IPS-20b (cell line): Measurements from ENCODE around the gene ZNF2.
A peak's percentile ranks its signal among the peaks of the same experiment; 100 is the strongest.

Source experiments
- H3K27ac ChIP-seq: one replicate; pipeline ENCODE4 v1.5.1; 2013; ENCODE audit warnings: low read length
- H3K27me3 ChIP-seq: 2 replicates; pipeline ENCODE4 v1.6.1; 2013; ENCODE audit warnings: mild to moderate bottlenecking, low read length, inconsistent platforms; ENCODE audit not compliant: insufficient read depth
- H3K36me3 ChIP-seq: 2 replicates; pipeline ENCODE4 v1.6.1; 2013; ENCODE audit warnings: low read depth, mild to moderate bottlenecking, inconsistent platforms, low read length, moderate library complexity; ENCODE audit not compliant: insufficient read depth
- H3K4me1 ChIP-seq: 2 replicates; pipeline ENCODE4 v1.6.1; 2013; ENCODE audit warnings: mild to moderate bottlenecking, control low read depth, inconsistent platforms, low read length, moderate library complexity; ENCODE audit not compliant: insufficient read depth
- H3K4me3 ChIP-seq: 2 replicates; pipeline ENCODE4 v1.5.1; 2013; ENCODE audit warnings: mild to moderate bottlenecking, low read length, inconsistent platforms
- H3K9ac ChIP-seq: 2 replicates; pipeline ENCODE4 v1.6.1; 2013; ENCODE audit warnings: low read depth, mild to moderate bottlenecking, inconsistent platforms, low read length, moderate library complexity
- H3K9me3 ChIP-seq: 2 replicates; pipeline ENCODE4 v1.6.1; 2013; ENCODE audit warnings: mild to moderate bottlenecking, low read depth, low read length, inconsistent platforms; ENCODE audit not compliant: insufficient read depth

The ZNF2 gene

DNA sequence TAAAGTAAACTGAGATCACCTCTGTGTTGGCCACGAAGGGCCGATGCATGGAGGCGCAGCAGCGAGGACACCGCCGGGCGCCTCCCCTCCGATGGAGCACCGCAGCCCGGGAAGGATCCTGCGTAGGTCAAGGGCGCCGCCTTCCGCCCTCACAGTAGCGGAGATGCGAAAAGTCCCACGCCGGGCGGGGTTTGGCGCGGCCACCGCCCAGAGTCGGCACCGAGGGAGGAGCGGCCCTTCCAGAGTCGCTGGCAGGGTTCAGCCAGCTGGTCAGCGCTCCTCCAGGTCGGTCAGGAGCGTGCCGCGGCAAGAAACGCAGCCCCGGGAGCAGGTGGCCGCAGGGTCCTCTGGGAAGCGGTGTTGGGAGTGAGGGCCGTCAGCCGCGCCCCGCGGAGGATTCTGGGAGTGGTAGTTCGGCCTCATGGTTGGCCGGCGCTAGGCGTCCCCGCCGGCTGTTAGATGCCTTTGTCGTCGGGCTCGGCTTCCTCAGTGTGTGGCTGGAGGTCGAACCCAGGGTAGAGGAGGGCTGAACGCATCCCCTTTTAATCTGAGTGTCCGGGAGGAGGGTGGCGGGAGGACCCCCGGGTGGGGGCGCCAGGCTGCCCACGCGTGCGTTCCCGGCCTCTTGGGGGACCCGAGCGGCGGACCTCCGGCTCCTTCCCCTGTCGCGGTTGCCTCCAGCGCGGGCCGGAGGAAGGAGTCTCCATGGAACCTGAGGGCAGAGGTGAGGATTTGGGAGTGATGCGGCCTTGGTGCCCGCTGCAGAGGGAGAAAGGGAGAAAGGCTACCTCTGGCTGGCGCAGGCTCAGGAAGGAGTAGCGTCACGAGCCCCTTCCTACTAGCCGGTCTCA lies 41.7 kb downstream of the ZNF2 start, which contains the start of gene ZNF892:
Gene ZNF892 (plus strand): TSS at position 411 of the 851 bp plus-strand sequence. CDS start 295 bp downstream, at position 706.
- Histone ChIP-seq H3K9me3 (peaks cover 34% of the 10 kb centered on the region), H3K27me3 (peaks cover 15% of the 10 kb centered on the region), H3K9ac (peak within 1 kb of the TSS; percentile 89; the same call in 1 of the 2 replicates), H3K4me3 (peak within 1 kb of the TSS; percentile 82), H3K4me1 (peaks cover 10% of the 10 kb centered on the region; the same call in 1 of the 2 replicates), H3K36me3 (peaks cover 34% of the 10 kb centered on the region), H3K27ac (no peak within 1 kb of the TSS)

DNA sequence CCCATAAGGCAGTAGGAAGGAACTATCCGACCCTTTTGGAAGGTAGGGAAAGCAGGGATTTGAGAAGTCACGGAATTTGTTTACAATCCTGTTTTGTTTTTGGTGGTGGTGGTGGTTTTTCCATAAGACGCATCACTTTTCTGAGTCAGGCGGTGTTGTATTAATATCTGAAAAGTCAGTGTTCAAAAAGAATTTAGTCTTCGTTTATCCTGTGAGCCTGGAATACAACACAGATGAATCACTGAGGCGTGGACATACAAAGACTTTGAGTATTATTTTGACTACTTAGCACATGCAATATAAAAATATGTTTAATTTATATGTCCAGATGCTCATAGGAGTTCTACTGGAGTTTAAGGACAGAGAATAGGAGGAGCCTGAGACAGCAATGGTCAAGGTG lies 42.5 kb downstream of the ZNF2 start:
- Histone ChIP-seq H3K9ac (peak overlapping the region; percentile 89; the same call in 1 of the 2 replicates), H3K27me3 (peaks cover 15% of the 10 kb centered on the region), H3K9me3 (peaks cover 42% of the 10 kb centered on the region), H3K4me3 (peak overlapping the region; percentile 82), H3K27ac (no peak overlapping the region), H3K36me3 (peaks cover 42% of the 10 kb centered on the region), H3K4me1 (peaks cover 10% of the 10 kb centered on the region; the same call in 1 of the 2 replicates)

DNA sequence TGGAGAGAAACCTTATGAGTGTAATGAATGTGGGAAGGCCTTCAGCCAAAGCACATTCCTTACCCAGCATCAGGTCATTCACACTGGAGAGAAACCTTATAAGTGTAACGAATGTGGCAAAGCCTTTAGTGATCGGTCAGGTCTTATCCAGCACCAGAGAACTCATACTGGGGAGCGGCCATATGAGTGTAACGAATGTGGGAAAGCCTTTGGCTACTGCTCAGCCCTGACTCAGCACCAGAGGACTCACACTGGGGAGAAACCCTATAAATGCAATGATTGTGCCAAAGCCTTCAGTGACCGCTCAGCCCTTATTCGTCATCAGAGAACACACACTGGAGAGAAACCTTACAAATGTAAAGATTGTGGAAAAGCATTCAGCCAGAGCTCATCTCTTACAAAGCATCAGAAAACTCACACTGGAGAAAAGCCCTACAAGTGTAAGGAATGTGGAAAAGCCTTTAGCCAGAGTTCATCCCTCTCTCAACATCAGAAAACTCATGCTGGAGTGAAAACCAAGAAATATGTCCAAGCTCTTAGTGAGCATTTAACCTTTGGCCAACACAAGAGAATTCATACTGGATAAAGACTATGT lies 49.5 kb downstream of the ZNF2 start:
- no peak overlapping the region for H3K27ac ChIP-seq
- peaks cover 94% of the 10 kb centered on the region for H3K36me3 ChIP-seq
- H3K27me3 ChIP-seq = no peaks in the 10 kb centered on the region
- H3K4me3 ChIP-seq = peak overlapping the region; percentile 18; the same call in 1 of the 2 replicates
- H3K4me1 ChIP-seq = no peaks in the 10 kb centered on the region
- peaks cover 98% of the 10 kb centered on the region for H3K9me3 ChIP-seq
- H3K9ac ChIP-seq = no peak overlapping the region

DNA sequence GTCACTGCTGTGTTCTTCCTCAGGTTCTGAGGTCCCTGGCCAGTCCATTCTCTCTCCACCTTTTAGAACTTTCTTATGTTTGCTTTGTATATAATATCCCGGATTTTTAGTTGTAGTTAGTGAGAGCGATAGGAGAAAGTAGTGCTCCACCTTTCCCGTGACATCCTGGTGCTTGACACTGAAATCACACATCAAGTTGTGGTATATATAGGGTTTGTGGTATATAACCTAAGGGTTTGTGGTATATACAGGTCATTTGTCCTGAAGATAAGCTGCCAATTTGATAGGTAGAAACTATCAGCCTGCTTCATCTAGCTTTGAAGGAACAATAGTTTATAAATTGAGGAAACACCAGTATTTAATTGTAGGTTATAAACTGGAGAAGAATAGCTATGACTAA lies 54.8 kb downstream of the ZNF2 start:
- no peak overlapping the region for H3K4me3 ChIP-seq
- peaks cover 83% of the 10 kb centered on the region for H3K9me3 ChIP-seq
- H3K4me1 ChIP-seq = no peaks in the 10 kb centered on the region
- peaks cover 47% of the 10 kb centered on the region for H3K36me3 ChIP-seq
- H3K9ac ChIP-seq = no peak overlapping the region
- no peaks in the 10 kb centered on the region for H3K27me3 ChIP-seq
- H3K27ac ChIP-seq = no peak overlapping the region

DNA sequence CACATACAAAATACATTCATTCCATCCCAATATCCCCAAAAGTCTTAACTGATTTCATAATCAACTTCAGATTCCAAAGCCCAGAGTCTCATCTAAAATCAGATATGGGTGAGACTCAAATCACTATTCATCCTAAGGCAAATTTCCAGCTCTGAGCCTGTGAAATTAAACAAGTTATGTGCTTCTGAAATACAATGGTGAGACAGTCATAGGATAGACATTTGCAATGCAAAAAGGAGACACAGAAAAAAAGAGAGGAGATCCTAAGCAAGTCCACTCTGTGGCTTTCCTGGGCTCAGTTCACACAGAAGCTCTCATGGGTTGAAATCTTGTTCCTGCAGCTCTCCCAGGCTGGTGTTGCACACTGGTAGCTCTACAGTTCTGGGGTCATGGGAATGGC lies 60.0 kb downstream of the ZNF2 start:
- Histone ChIP-seq H3K27ac (no peak overlapping the region), H3K9ac (no peak overlapping the region), H3K9me3 (peaks cover 32% of the 10 kb centered on the region), H3K4me3 (no peak overlapping the region), H3K4me1 (no peaks in the 10 kb centered on the region), H3K36me3 (peaks cover 6% of the 10 kb centered on the region), H3K27me3 (no peaks in the 10 kb centered on the region)

DNA sequence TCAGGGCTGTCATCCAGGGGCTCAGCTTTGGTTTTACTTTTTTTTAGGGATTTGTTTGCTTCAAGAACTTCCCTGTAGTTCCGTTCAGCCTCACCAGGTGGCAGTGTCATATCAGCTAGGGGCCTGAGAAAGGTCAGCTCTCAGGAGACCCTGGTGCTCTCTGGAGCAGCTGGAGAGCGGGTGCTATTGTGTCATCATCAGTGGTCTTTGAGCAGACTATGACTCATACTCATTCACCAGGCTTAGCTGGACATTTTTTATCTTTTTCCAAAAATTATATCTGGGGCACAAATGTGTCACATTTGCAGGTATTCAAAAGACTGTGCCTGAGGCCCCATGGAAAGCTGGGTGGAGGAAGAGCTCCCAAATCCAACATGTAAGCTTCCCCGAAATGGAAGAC lies 66.1 kb downstream of the ZNF2 start:
- H3K36me3 ChIP-seq = no peaks in the 10 kb centered on the region
- H3K4me3 ChIP-seq = no peak overlapping the region
- H3K27ac ChIP-seq = no peak overlapping the region
- H3K9me3 ChIP-seq = peaks cover 12% of the 10 kb centered on the region; the same call in 1 of the 2 replicates
- no peaks in the 10 kb centered on the region for H3K27me3 ChIP-seq
- no peak overlapping the region for H3K9ac ChIP-seq
- H3K4me1 ChIP-seq = no peaks in the 10 kb centered on the region

DNA sequence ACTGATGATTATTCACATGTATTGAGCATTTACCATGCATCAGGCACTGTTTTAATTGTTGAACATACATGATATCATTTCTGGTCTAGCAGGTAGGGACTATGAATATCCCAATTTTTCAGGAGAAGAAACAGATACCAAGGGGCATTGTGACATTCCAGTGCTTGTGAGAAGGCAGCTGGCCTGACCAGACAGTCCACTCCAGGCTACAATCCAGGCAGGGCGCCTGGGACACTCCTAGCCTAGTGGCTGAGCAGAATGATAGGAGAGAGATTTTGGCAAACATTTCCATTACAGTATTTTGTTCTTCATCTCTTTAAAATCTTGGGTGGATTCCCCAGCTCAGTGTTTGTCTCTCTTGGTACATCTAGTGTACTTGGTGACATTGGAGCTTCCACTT lies 66.6 kb downstream of the ZNF2 start:
- no peak overlapping the region for H3K4me3 ChIP-seq
- no peaks in the 10 kb centered on the region for H3K36me3 ChIP-seq
- H3K27me3 ChIP-seq = no peaks in the 10 kb centered on the region
- H3K9ac ChIP-seq = no peak overlapping the region
- peaks cover 12% of the 10 kb centered on the region; the same call in 1 of the 2 replicates for H3K9me3 ChIP-seq
- no peaks in the 10 kb centered on the region for H3K4me1 ChIP-seq
- H3K27ac ChIP-seq = no peak overlapping the region
